Right lobe of liver (tissue), 6 donors: ENCODE measurements around the gene ZNF784. TPM values are rescaled to one million over a fixed set of nuclear protein-coding genes. Genes with fewer than 3 reads are reported as not detected.

Experiments used
- ATAC-seq, 4 donors: fragments of 200-7000 bp; cut with Tn5 transposase; one replicate each; pipeline ENCODE4 v1.9.1; 2020; ENCODE audit warnings: mild to moderate bottlenecking in 4 of 4, moderate library complexity in 4 of 4
- DNase-seq, 3 donors: peaks; one replicate each; pipeline ENCODE4 v3.0.0-alpha.2; 2020
- H3K27ac ChIP-seq, 3 donors: fragments of 200-600 bp; one replicate each; pipeline ENCODE4 v1.8.0; 2022
- H3K27me3 ChIP-seq, 2 donors: fragments of 200-600 bp; one replicate each; pipeline ENCODE4 v1.8.0; 2022
- H3K36me3 ChIP-seq, 4 donors: fragments of 200-600 bp; sonication (generic) in 1 of 4; one replicate each; pipeline versions ENCODE4 v1.5.1 to v1.8.0; 2017 to 2022; ENCODE audit warnings: control low read depth in 1 of 4
- H3K4me1 ChIP-seq, 4 donors: fragments of 200-600 bp; sonication (generic) in 1 of 4; one replicate each; pipeline versions ENCODE4 v1.5.1 to v1.8.0; 2017 to 2022; ENCODE audit warnings: control low read depth in 1 of 4
- H3K4me3 ChIP-seq, 3 donors: fragments of 200-600 bp; one replicate each; pipeline ENCODE4 v1.8.0; 2022
- H3K9me3 ChIP-seq, 4 donors: fragments of 200-600 bp; sonication (generic) in 1 of 4; one replicate each; pipeline versions ENCODE4 v1.5.1 to v1.8.0; 2017 to 2022; ENCODE audit warnings: control low read depth in 1 of 4
- CTCF ChIP-seq, 4 donors: fragments of 200-600 bp in 3 of 4; fragments of 450-650 bp in 1 of 4; IDR thresholded peaks; one replicate each; pipeline versions ENCODE4 v1.5.1 to v1.8.0; 2016 to 2022; ENCODE audit warnings: antibody characterized with exemption in 4 of 4, mild to moderate bottlenecking in 2 of 4
- POLR2A ChIP-seq: fragments of 450-650 bp; IDR thresholded peaks from one replicate; pipeline ENCODE4 v1.6.1; 2017; ENCODE audit warnings: antibody characterized with exemption, mild to moderate bottlenecking
- WGBS: methylation state at CpG from one replicate; pipeline ENCODE4 v1.1.6; 2018; ENCODE audit warnings: low coverage, low lambda C conversion rate; ENCODE audit not compliant: insufficient coverage; ENCODE audit errors: missing lambda C conversion rate; 5-methylcytosine and 5-hydroxymethylcytosine counted together
- intact Hi-C, 2 donors: fragments of 100-400 bp; cut with DNase I; formaldehyde crosslinking; loops; one replicate each; pipeline versions ENCODE4 v1.11.2 to v1.14.1; 2022
- total RNA-seq, 6 experiments: library from RNA; depleted of rRNA in 2 of 6; stranded (reverse); fragments of >200 nt in 2 of 6; fragmentation: NEBNext Ultra II Directional in 3 of 6; extraction: Animal tissue kit (Norgen Biotek cat#: 25700) in 3 of 6; gene quantifications; one replicate each; pipeline versions ENCODE4 v1.1.0 to v1.2.4, GENCODE V29; 2016 to 2023
- donor health status: DM: no; HTN: yes; CAD: no.
- donor health status: DM: no; HTN: no; CAD: no.
- donor health status: DM: no; HTN: no; CAD: no.
- donor health status: DM: no; HTN: yes; CAD: no.
- donor health status: DM: no; HTN: yes; CAD: no.

ZNF784 gene
- total RNA-seq, 6 experiments from 2014 or later = 2.9 to 5.5 (median 4.1) TPM

DNA sequence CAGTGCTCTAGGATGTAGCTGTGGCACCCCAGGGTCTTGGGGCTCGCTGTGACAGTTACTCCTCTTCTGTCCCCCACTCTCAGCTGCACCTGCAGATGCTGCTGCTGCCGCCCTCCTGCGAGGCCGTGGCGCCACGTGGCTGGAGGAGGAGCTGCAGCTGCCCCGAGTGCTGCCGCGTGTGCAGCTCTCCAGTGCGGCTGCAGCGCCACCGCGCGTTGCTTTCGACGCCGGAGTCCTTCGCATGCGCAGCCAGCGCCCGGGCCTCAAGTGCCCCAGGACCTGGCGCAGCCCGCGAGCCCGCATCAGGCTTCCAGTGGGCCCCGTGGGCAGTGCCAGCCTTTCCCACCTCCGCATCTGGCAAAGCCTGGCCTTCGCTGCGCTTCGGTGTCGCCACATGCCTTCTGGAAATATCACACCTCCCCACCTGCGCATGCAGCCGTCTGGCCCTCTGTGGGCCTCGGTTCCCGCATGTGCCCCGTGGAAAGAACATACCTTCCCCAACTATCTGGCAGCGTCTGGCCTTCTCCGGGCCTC lies 15.7 kb upstream of the ZNF784 start:
- ATAC-seq (peak; percentile 39 to 55 (median 50)), DNase-seq (peak; percentile 76 to 82 (median 77))
- TF ChIP-seq POLR2A (peak; percentile 20), CTCF (IDR thresholded peaks at IDR 0.05) (peak; percentile 40 to 63 (median 48))
- H3K9me3 ChIP-seq = no peaks in the 10 kb centered on the region
- WGBS = 4% methylated on average over 7 of the region's 38 CpGs
- peak overlapping the region; percentile 67 to 76 (median 73) for H3K27ac ChIP-seq
- peak overlapping the region; percentile 74 to 85 (median 81) for H3K4me3 ChIP-seq
- H3K4me1 ChIP-seq = peaks cover 0 to 49% (median 18%) of the 10 kb centered on the region in 4 donors
- intact Hi-C loops = no loop called here
- peaks cover 0 to 6% (median 0%) of the 10 kb centered on the region in 4 donors for H3K36me3 ChIP-seq
- no peaks in the 10 kb centered on the region for H3K27me3 ChIP-seq

GRCh38 chr19:55638864-55639359 lies 14.5 kb upstream of the ZNF784 start:
- Histone ChIP-seq H3K27ac (no peak overlapping the region), H3K9me3 (no peaks in the 10 kb centered on the region), H3K36me3 (no peaks in the 10 kb centered on the region), H3K4me3 (no peak overlapping the region), H3K27me3 (no peaks in the 10 kb centered on the region), H3K4me1 (peaks cover 0 to 47% (median 20%) of the 10 kb centered on the region in 4 donors)
- no peak for DNase-seq
- intact Hi-C loops = loop anchor here in 1 of 2 donors (5.0 kb wide), 1 partner anchor 168 kb away; no protein-coding TSS in a partner anchor
- TF ChIP-seq POLR2A (no peak), CTCF (IDR thresholded peaks at IDR 0.05) (peak; percentile 10 to 30 (median 18))
- WGBS = 77% methylated on average over 4 of the region's 6 CpGs
- ATAC-seq = no peak

DNA sequence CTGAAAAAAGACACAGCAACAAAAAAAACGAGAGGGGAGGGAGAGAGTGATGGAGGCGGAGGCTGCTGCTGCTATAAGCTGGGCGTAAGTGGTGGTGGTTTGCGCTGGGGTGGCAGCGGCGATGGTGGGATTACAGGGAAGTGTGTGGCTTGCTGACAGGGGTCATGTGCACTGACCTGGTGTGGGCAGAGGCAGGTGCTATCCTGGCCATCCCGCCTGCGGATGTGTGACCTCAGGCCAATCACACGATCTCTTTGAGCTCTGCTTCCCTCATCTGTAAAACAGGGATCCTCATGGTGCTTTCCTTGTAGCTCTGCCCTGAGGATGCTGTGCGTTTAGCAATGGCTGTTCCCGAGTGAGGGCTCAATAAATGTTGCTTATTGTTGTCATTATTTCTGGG lies 13.2 kb upstream of the ZNF784 start:
- H3K27me3 ChIP-seq = no peaks in the 10 kb centered on the region
- WGBS = 69% methylated on average over 6 of the region's 11 CpGs
- no peak for ATAC-seq
- TF ChIP-seq CTCF (IDR thresholded peaks at IDR 0.05) = no peak
- no peak for TF ChIP-seq POLR2A
- peaks cover 0 to 40% (median 20%) of the 10 kb centered on the region in 4 donors for H3K4me1 ChIP-seq
- intact Hi-C loops = loop anchor here in 1 of 2 donors (5.0 kb wide), 1 partner anchor 170 kb away; no protein-coding TSS in a partner anchor
- H3K9me3 ChIP-seq = no peaks in the 10 kb centered on the region
- no peak overlapping the region for H3K4me3 ChIP-seq
- H3K27ac ChIP-seq = no peak overlapping the region
- DNase-seq = peak in 1 of 3 donors; percentile 37
- no peaks in the 10 kb centered on the region for H3K36me3 ChIP-seq

GRCh38 chr19:55636723-55637122 lies 12.4 kb upstream of the ZNF784 start:
- intact Hi-C loops = loop anchor here in 1 of 2 donors (5.0 kb wide), 1 partner anchor 171 kb away; no protein-coding TSS in a partner anchor
- DNase-seq = no peak

More at GRCh38 chr19:55636723-55637122, 12.4 kb upstream of the ZNF784 start:
- no peak for ATAC-seq
- no peaks in the 10 kb centered on the region for H3K27me3 ChIP-seq
- no peak for TF ChIP-seq CTCF (IDR thresholded peaks at IDR 0.05)
- no peak for TF ChIP-seq POLR2A
- no peaks in the 10 kb centered on the region for H3K36me3 ChIP-seq
- peaks cover 0 to 38% (median 22%) of the 10 kb centered on the region in 4 donors for H3K4me1 ChIP-seq
- WGBS = 100% methylated on average over 1 of the region's 4 CpGs
- no peak overlapping the region for H3K27ac ChIP-seq
- H3K9me3 ChIP-seq = no peaks in the 10 kb centered on the region
- no peak overlapping the region for H3K4me3 ChIP-seq
